Stimulated activated CD8-positive, alpha-beta memory T cell treated with anti-CD3 and anti-CD28 coated beads, Interleukin-12 subunit alpha, Interleukin-12 subunit beta, amount 100 ng/mL, for 4 hours (primary cell): Measurements from ENCODE around the gene PLIN4.

Source experiments
- DNase-seq: peaks from one replicate; pipeline ENCODE4 v3.0.0-alpha.2; 2020; ENCODE audit warnings: low read depth

The PLIN4 gene

DNA sequence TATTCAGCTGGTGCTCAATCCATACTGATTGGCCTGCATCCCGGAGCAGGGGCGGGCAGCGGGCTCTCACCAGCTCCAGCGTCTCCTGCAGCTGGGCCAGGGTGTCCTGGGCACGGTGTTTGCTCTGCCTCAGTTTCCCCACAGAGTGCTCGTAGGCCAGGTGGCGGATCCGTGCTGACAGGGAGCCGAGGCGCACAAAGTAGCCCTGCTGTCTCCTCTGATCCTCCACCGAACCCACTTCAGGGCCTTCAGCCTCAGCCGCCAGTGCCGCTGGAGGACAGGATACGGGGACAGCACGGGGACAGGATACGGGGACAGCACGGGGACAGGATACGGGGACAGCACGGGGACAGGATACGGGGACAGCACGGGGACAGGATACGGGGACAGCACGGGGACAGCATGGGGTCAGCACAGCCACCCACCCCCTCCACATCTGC lies 7.3 kb upstream of the PLIN4 start:
- no peak for DNase-seq

- DNase-seq, result peak; percentile 11
Measured at GRCh38 chr19:4524808-4525562, 6.7 kb upstream of the PLIN4 start.

DNA sequence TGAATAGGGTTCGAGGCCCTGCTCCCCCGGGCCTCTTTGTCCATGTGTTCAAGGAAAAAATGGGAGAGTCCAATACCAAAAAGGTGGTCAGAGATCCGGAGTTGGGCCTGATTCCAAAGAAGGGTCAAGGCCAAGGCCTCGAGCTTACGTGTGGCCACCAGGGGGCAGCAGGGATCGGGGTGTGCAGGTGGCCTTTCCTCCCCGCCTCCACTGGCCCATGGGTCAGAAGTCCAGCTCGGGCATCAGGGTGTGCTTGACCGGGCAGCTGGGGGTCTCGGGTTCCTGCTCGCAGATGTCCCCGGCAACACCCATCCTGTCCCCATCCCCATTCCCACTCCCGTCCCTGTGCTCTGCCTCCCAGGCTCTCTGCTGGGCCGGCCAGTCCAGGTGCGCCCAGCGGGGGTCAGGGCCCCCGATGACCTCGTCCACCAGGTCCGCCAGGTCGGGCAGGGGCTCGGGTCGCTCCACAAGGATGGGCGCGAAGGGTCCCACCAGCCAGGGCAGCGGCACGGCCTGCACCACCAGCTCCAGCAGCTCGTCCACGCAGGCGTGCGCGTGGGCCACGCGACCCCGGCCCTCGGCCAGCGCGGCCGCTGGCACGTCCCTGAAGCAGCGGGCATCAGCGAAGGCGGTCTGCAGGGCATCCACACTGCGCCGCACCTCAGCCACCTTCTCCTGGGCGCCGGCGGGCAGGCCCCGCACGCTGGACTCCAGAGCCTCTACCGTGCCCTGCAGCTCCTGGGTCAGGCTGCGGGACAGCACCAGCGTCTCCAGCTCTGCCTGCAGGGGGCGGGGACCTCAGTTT lies 5.2 kb upstream of the PLIN4 start:
- DNase-seq, result no peak

- DNase-seq, result no peak
Measured at GRCh38 chr19:4522291-4523002, 4.2 kb upstream of the PLIN4 start.

DNA sequence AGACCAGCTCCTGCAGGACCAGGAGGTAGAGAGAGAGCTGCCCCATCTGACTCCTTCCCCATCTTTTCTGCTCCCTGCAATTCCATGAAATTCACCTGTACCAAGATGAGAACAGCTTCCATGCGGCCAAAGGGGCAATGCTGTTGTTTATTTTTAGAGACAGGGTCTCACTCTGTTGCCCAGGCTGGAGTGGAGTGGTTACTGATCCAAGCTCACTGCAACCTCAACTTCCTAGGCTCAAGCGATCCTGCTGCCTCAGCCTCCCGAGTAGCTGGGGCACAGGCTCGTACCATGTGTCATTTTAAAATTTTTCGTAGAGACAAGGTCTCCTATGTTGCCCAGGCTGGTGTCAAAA lies 3.6 kb upstream of the PLIN4 start:
- no peak for DNase-seq

- no peak for DNase-seq
Measured at GRCh38 chr19:4521170-4521887, 3.0 kb upstream of the PLIN4 start.

GRCh38 chr19:4519521-4520277 lies 1.4 kb upstream of the PLIN4 start:
- DNase-seq, result no peak

DNA sequence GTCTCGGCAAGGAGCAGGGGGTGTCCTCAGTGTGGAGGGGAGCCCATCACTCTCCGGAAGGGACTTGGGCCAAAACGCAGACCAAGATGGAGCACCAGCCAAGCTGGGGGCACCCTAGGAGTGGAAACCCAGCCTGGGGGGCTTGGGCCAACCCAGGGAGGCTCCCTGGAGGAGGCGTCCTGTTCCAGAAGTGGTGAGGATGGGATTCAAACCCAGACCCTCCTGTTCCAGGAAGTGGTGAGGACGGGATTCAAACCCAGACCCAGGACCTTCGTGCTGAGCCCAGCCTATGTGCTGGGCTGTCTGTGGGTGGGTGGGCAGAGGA lies 848 bp upstream of the PLIN4 start:
- no peak for DNase-seq

- no peak for DNase-seq
Measured at GRCh38 chr19:4517451-4518057, 732 bp downstream of the PLIN4 start.

GRCh38 chr19:4516939-4517300 lies 1.4 kb downstream of the PLIN4 start:
- no peak for DNase-seq

DNA sequence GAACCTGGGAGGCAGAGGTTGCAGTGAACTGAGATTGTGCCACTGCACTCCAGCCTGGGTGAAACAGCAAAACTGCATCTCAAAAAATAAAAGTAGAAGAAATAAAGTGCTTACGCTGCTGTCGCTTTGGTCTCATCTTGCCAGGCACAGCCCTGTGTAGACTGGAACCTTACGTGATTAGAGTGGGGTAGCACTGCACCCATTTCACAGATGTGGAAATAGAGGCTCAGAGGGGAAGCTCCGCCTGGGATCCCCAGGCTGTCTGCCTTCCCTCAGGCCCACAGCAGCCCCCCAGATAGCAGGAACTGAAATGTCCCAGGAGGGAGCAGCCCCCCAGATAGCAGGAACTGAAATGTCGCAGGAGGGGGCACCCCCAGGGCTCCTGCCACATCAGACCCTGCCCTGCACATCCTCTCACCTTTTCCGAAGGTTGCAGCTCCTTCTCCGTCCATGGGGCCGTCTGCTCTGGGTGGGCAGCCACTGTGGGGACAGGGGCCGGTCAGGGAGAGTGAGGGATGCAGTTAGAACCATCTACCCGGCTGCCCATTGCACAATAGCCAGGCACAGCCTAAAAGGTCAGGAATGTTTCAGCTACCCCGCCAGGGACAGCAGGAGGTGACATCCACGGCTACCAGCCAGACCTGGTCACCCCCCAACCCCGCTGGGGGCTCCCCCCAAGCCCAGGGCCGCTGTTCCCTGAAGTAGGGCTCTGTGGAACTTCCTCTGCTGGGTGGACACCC lies 1.9 kb downstream of the PLIN4 start:
- DNase-seq, result no peak

DNA sequence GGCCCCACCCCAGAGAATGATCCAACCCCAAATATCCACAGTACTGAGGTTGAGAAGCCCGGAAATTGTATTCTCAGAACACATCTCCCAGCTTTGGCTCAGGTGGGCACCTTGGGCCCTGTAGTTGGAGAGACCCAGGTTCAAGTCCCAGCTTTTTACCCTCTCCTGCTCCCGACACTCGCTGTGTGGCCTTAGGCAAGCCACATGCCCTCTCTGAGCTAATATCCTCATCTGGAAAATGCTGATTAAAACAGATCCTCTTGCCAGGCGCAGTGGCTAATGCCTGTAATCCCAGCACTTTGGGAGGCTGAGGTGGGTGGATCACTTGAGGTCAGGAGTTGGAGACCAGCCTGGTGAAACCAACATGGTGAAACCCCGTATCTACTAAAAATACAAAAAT lies 2.6 kb downstream of the PLIN4 start:
- no peak for DNase-seq

DNA sequence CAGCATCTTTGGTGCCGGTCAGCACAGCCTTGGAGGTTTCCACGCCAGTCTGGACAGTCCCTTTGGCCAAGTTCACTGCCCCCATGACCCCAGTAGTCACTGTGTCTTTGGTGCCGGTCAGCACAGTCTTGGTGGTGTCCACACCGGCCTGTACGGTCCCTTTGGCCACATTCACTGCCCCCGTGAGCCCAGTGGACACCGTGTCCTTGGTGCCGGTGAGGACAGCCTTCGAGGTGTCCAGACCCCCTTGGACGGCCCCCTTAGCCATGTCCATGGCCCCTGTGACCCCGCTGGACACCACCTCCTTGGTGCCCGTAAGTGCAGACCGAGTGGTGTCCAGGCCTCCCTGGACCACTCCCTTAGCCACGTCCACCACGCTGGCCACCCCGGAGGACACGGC lies 5.0 kb downstream of the PLIN4 start:
- DNase-seq, result no peak

DNA sequence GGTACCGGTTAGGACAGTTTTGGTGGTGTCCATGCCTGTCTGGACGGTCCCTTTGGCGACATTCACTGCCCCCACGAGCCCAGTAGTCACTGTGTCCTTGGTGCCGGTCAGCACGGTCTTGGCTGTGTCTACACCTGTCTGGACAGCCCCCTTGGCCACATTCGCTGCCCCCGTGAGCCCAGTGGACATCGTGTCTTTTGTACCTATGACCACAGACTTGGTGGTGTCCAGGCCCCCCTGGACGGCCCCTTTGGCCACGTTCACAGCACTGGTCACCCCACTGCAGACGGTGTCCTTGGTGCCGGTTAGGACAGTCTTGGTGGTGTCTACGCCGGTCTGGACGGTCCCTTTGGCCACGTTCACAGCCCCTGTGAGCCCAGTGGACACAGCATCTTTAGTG lies 6.2 kb downstream of the PLIN4 start:
- DNase-seq, result no peak

- no peak for DNase-seq
Measured at GRCh38 chr19:4511300-4512054, 6.8 kb downstream of the PLIN4 start.

DNA sequence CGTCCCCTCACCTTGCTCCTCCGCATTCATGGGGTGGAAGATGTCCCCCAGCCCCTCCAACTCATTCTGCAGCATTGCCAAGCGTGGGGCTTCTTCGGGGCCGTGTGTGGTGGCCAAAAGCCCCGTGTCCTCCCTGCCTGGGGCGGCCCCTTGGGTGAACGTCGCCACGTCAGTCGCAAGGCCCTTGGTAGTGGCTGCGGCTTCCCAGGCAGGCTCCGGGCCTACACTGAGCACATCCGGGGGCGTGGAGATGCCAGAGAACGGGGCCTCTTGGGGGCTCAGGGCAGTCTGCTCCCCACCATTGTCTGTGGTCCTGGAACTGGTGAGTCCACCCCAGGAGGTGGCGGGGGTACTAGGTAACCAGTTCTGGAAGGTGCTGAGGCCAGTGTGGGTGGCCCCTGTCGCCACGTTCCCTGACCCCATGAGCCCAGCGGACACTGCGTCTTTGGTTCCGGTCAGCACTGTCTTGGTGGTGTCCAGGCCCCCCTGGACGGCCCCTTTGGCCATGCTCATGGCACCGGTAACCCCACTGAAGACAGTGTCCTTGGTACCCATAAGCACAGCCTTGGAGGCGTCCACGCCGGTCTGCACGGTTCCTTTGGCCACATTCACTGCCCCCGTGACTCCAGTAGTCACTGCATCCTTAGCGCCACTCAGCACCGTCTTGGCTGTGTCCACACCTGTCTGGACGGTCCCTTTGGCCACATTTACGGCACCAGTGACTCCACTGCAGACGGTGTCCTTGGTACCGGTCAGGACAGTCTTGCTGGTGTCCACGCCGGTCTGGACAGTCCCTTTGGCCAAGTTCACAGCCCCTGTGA lies 7.6 kb downstream of the PLIN4 start:
- DNase-seq, result no peak

DNA sequence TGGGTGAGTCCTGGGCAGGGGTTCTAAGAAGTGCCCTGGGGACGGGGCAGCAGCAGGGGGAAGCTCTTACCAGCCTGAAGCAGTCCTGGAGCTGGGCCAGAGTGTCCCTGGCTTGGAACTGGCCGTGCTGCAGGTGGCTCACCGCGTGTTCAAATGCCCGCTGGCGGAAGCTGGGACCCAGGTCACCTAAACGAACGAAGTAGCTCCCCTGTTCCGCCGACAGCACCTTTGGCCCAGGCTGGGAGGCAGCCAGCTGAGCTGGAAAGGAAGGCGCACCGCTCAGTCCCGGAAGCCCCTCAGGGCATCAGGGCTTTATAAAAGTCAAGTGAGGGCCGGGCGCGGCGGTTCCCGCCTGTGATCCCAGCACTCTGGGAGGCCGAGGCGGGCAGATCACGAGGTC lies 9.6 kb downstream of the PLIN4 start:
- no peak for DNase-seq

GRCh38 chr19:4507804-4508203 lies 10.5 kb downstream of the PLIN4 start:
- no peak for DNase-seq

DNA sequence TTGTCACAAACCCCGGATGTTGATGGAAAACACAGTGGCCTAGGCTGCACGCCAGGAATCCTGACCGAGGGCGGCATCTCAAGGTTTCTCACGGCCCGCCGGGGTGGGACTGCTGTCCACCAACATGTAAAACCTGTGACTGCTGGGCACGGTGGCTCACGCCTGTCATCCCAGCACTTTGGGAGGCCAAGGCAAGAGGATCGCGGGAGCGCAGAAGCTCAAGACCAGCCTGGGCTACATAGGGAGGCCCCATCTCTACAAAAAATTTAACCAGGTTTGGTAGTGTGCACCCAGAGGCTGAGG lies 11.2 kb downstream of the PLIN4 start:
- DNase-seq, result no peak
